ENCODE results near the gene CAMK2N2.
A peak's percentile ranks its signal among the peaks of the same experiment; 100 is the strongest.

CAMK2N2 gene

GRCh38 chr3:184299488-184300377 is 38.4 kb upstream of the CAMK2N2 start:
- Histone ChIP-seq H3K4me3 (replicated peaks; ENCODE audit: insufficient read depth, low read length) (peak overlapping the region; percentile 95), H3K27me3 (ENCODE audit: insufficient read depth, poor library complexity, severe bottlenecking) (no peaks in the 10 kb centered on the region), H3K27ac (replicated peaks) (peak overlapping the region; percentile 74)
- no peak for DNase-seq (ENCODE audit: low read depth in 1 of 2, low spot score in 1 of 2)
- TF ChIP-seq GABPA (IDR thresholded peaks at IDR 0.05; ENCODE audit: low read depth) (no peak), SPI1 (IDR thresholded peaks at IDR 0.05; ENCODE audit: borderline replicate concordance, low read depth) (no peak), CTCF (IDR thresholded peaks at IDR 0.05; ENCODE audit: insufficient read depth, low read length) (no peak), POLR2AphosphoS5 (IDR thresholded peaks at IDR 0.05; ENCODE audit: low read depth) (no peak), REST (IDR thresholded peaks at IDR 0.05; ENCODE audit: insufficient replicate concordance, low read depth) (no peak)

- H3K27ac ChIP-seq (replicated peaks): peak within 1 kb of the TSS; percentile 74
- H3K27me3 ChIP-seq (ENCODE audit: insufficient read depth, poor library complexity, severe bottlenecking): no peaks in the 10 kb centered on the region
- DNase-seq (ENCODE audit: low read depth in 1 of 2, low spot score in 1 of 2): peak; percentile 87 to 98
- TF ChIP-seq REST (IDR thresholded peaks at IDR 0.05; ENCODE audit: insufficient replicate concordance, low read depth): peak; percentile 19
- TF ChIP-seq SPI1 (IDR thresholded peaks at IDR 0.05; ENCODE audit: borderline replicate concordance, low read depth): no peak
- peak; percentile 50; the same call in 1 of the 2 replicates for TF ChIP-seq POLR2AphosphoS5 (IDR thresholded peaks at IDR 0.05; ENCODE audit: low read depth)
- TF ChIP-seq GABPA (IDR thresholded peaks at IDR 0.05; ENCODE audit: low read depth): no peak
- no peak for TF ChIP-seq CTCF (IDR thresholded peaks at IDR 0.05; ENCODE audit: insufficient read depth, low read length)
- H3K4me3 ChIP-seq (replicated peaks; ENCODE audit: insufficient read depth, low read length): peak within 1 kb of the TSS; percentile 95
These were observed 37.6 kb upstream of the CAMK2N2 start, which contains the start of gene PSMD2 for GRCh38 chr3:184298759-184299487. Gene PSMD2 (plus strand): TSS chr3:184299241. CDS start chr3:184299267, 26 bp downstream.

- TF ChIP-seq REST (IDR thresholded peaks at IDR 0.05; ENCODE audit: insufficient replicate concordance, low read depth): no peak
- TF ChIP-seq CTCF (IDR thresholded peaks at IDR 0.05; ENCODE audit: insufficient read depth, low read length): no peak
- TF ChIP-seq POLR2AphosphoS5 (IDR thresholded peaks at IDR 0.05; ENCODE audit: low read depth): no peak
- no peak for TF ChIP-seq GABPA (IDR thresholded peaks at IDR 0.05; ENCODE audit: low read depth)
- no peak for TF ChIP-seq SPI1 (IDR thresholded peaks at IDR 0.05; ENCODE audit: borderline replicate concordance, low read depth)
- H3K27me3 ChIP-seq (ENCODE audit: insufficient read depth, poor library complexity, severe bottlenecking): no peaks in the 10 kb centered on the region
- no peak overlapping the region for H3K4me3 ChIP-seq (replicated peaks; ENCODE audit: insufficient read depth, low read length)
- DNase-seq (ENCODE audit: low read depth in 1 of 2, low spot score in 1 of 2): no peak
- H3K27ac ChIP-seq (replicated peaks): no peak overlapping the region
These were observed 35.3 kb upstream of the CAMK2N2 start for GRCh38 chr3:184296616-184297015.

Measured in HL-60 (cell line).